HT-29 (cell line): ENCODE data around the gene EGLN2. TPM values are rescaled to one million over a fixed set of nuclear protein-coding genes. Genes with fewer than 3 reads are reported as not detected.
"Not testable (repeated sequence)": the region's sequence is repeated elsewhere in the genome, so short reads cannot be mapped to it uniquely, and the experiment has no call there.

ENCODE experiments used
- DNase-seq: peaks from one replicate; pipeline ENCODE4 v3.0.0-alpha.2; 2015; ENCODE audit warnings: low spot score
- total RNA-seq: library from RNA; depleted of rRNA; stranded (reverse); fragments of >200 nt; shearing (Covaris generic); gene quantifications from 2 replicates; pipeline ENCODE4 v1.2.3, GENCODE V29; 2014

The EGLN2 gene
- total RNA-seq, 1 experiment from 2014 or later = 264 TPM

- DNase-seq = no peak
These were observed 2.7 kb downstream of the EGLN2 start for GRCh38 chr19:40801426-40802299.

GRCh38 chr19:40802300-40803169, 3.5 kb downstream of the EGLN2 start:
- DNase-seq = no peak

DNA sequence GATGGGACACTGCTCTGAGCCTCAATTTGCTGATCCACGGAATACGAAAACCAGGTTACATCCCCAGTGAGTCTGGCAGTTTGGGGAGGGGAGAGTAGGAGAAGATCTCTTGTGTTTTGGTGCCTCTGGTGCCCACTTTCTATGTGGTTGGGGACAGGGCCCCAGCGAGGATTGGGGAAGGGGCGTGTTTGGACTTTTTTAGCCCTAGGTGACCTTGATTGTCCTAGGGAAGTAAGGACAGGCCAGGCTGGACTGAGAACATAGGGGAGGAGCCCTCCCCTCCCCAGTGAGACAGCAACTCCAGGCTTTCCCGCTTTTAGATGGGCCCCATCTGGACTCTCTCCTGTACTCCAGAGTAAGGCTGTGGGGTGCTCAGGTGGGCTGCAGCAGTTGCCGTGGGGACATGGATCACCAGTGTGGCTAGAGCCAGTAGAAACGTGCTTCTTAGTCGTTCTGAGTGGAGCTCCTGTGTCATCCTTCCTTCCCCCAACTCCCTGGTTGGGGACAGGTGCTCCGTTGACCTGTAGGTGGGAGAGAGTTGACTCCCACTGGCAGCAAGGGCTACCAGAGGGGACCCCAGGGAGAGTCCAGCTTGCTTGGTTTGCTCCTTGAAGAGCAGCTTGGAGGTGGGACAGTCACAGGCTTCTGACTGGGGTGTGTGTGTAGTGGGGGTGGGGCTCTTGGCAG, 4.3 kb downstream of the EGLN2 start:
- no peak for DNase-seq

DNA sequence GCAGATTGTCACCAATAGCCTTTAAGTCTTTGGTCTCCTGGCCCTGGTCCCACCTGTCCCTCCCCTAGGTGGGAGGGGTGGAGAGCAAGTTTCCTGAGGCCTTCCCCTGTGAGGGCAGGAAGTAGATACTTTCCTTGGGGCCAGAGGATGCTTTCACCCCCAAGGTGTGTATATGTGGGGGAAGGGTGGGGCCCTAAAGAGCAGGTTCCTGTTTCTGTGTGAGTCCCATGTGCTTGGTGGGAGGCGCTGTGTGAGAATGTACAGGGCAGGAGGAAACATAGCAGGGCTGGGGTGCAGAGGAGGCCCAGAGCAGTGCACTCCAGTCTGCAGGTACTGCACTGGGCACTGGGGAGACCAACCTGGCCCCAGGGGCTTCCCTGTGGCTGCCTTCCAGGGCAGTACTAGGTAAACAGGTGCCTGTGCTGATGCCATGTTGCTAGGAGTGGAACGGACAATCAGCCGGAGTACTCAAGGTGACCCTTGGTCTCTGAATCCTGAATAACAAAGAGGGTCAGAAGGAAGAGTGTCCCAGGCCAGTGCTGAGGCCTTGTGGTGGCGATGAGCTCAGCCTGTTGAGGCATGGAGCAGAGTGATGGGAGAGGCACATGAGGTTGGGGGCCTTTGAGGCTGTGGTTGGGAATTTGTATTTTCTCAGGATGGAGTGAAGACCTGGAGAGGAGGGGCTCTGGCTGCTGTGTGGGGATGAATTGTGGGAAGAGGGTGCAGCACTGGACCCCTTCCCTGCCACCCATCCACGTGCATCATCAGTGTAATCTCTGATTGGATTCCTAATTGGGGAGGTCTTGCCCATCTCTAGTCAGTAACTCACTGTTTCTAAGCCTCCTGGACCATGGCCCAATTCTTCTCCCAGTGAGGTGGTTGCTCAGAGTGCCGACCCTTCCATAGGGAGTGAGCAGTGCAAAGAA, 5.1 kb downstream of the EGLN2 start:
- peak; percentile 80 for DNase-seq

GRCh38 chr19:40804783-40805242, 5.8 kb downstream of the EGLN2 start:
- DNase-seq = peak; percentile 48

DNA sequence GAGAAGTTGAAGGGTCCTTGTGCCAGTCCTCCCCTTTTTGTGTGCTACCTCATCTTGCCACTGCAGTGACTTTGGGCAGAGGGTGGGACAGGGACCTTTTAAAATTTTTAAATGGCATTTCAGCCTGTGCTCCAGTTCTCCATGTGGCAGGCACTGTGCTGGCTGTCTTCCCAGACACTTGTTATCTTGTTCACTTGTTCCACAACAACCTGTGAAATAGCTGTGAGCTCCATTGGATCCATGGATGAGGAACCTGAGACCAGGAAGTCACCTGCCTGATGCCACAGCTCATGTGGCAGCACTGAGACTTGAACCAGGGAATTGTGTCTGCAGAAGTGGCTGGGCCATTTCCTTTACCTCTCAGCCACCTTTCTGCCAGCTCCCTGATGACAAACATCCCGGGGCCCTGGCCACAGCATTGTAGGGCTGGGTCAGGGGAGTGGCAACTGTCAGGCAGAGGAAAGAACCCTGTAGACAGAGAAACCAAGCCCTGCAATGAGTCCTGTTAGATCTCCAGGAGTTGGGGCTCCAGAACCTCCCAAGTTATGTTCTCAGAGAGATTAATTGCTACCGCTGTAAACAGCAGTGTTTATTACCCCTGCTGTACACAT, 6.4 kb downstream of the EGLN2 start:
- DNase-seq = no peak

GRCh38 chr19:40806423-40807146, 7.6 kb downstream of the EGLN2 start:
- peak; percentile 89 for DNase-seq

GRCh38 chr19:40807147-40808020, 8.4 kb downstream of the EGLN2 start:
- DNase-seq = peak; percentile 87

GRCh38 chr19:40808021-40808325, 9.0 kb downstream of the EGLN2 start:
- DNase-seq = no peak

GRCh38 chr19:40808497-40808896, 9.5 kb downstream of the EGLN2 start:
- DNase-seq = no peak

DNA sequence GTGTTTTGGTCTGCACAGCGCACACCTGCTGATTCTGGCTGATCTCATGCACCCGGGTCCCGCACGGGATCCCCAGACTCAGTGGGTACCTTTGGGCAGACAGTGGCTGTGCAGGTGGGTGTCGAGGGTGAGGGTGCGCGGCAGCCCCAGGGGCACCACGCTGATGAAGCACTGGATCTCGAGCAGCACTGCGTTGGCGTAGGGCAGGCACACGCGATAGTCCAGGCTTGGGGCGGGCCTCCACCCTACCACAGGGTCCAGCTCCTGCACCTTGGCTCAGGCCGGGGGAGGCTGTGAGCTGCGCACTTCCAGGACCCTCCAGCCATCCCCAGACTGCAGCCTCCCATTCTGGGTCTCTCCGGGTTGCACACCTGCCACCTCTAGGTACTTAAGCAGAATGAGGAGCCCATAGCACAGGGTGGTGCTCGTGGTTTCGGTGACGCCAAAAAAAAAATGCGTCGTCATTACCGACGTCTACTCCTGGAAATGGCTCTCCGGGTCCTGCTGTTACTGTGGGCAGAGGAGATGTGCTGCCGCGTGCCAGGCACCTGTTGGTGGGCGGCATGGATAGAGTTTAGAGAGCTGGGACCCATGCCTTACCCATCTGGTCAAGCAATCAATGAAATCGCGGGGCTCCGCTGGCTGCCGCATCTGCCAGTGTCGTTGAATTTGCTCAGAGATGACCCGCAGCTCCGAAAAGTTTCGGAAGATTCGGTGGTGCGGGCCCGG, 10.5 kb downstream of the EGLN2 start:
- DNase-seq = no peak

DNA sequence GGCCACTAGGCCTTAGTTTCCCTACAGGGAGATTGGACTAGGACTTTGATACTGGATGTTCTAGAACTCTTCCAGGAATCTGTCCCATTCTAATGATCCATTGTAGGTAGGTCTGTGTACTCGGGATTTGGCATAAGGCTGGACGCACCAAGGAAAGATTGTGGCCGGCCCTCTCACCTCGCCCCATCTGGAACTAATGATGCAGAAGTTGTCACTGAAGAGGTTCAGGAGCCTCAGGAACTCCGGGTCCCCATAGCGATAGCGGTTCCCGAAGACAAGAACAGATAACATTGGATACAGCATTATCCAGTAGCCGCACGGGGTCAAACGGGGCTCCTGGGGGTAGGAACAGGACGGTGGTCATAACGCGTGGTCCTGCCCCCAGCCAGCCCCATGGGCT, 11.2 kb downstream of the EGLN2 start:
- no peak for DNase-seq

DNA sequence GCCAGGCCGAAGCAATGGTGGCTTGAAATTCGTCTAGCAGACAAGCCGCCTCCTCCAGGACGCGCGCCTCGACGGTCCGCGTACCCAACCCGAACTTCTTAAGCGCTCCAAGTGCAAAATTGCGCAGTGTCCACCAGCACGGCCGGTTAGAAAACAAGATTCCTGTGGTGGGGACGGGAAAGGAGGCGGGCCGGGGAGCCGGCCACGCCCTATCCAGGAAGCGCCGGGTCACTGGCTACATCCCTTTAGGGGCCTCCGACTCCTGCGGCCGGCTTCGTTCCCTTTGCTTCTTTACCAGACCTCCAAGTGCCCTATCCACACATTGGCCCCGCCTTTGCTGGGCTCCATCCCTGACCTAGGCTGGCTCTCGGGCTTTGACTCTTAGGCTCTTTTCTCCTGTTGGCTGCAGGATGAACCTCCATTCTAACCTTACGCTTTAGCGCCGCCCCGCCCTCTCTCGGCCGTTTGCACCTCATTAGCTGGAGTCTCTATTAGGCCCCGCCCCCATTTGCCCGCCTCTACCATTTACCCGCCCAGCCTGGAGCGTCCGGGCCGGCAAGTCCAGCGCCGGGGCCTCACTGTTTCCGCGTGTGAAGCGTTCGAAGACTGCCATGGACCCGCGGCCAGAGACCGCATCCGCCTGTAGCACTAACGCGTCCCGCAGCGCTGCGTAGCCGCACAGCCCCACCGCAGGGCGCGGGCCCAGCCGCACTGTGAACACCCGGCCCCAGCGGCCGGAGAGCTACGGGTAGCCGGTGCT, 11.8 kb downstream of the EGLN2 start:
- DNase-seq = peak; percentile 97

DNA sequence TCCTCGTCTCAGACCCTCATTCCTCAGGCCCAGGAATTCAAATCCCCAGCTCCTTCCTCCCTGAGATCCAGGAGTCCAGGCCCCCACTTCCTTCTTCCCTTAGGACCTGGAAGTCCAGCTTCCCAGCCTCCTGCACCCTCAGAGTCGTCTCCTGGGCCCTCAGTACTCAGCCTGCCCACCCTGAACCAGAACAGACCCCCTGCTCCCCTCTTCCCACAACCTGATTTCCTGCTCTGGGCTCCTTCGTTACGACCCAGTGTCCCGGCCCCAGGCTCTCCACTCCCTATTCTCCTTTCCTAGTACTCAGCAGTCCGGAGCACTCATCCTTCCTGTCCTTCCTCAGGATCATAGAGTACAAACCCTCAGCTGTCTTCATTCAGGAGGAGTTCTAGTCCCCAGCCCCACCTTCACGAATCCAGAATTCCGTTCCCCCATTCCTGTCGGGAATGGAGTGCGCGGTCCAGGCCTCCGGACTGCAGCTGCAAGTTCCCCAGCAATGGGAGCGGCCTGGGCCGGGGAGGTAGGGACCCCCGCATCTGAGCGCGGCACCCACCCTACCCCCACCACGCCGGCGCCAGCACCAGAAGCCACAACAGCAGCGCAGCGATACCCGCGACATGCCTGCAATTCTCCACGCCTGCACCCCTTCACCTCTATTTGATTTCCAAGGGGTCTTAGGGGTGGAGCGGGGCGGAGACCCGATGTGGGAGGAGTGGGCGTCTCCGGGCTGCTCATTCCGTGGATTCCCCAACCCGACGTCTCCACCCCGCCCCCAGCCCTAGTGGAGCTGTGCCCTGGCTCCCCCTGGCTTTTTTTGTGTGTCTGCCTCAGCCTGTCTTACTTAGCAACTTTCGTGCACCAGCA, 12.7 kb downstream of the EGLN2 start:
- DNase-seq = no peak

DNA sequence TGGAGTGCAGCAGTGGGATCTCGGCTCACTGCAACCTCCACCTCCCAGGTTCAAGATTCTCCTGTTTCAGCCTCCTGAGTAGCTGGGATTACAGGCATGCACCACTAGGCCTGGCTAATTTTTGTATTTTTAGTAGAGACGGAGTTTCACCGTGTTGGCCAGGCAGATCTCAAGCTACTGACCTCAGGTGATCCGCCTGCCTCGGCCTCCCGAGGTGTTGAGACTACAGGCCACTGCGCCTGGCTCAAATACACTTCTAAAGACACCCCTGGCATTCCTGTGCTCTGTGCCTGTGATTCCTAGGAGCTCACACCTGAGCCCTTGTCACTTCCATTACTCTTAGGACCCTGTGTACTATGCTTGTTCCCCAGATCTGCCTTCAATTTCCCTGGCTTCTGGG, 13.6 kb downstream of the EGLN2 start:
- DNase-seq = not testable (repeated sequence)

DNA sequence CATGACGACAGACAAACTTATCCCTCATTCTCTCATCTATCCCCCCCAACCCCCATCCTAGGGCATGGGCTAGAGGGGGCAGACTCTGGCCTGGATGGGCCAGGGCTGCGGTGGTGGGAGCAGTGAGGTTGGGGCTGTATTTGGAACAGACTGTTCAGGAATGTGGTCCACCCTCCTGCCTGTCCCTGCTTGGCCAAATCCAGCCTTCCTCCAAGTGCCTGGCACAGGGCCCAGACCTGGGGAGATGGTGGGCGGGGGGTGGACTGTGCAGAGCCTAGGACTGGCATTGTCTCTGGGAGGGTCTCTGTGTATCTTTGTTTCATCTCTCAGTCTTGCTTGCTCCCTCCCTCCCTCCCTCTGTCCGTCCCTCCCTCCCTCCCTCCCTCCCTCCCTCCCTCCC, 14.2 kb downstream of the EGLN2 start:
- no peak for DNase-seq
